Small intestine (tissue), 7 donors: ENCODE measurements around the gene HTATIP2. TPM values are rescaled to one million over a fixed set of nuclear protein-coding genes. Genes with fewer than 3 reads are reported as not detected.

Experiments used
- DNase-seq, 2 donors: peaks; one replicate each; pipeline versions ENCODE4 v3.0.0 to v3.0.0-alpha.2; 2013
- FAIRE-seq: peaks from 2 replicates; lab custom pipeline; 2012; peaks lifted over from hg19 to GRCh38; lab: Jason Lieb, UNC
- H3K27ac ChIP-seq, 3 donors: one replicate each; pipeline ENCODE4 v1.5.1; 2013; ENCODE audit warnings: low read length in 2 of 3, mild to moderate bottlenecking in 2 of 3, control low read depth in 1 of 3, inconsistent platforms in 1 of 3, low read depth in 1 of 3, moderate library complexity in 1 of 3
- H3K27me3 ChIP-seq, 3 donors: one replicate each; pipeline ENCODE4 v1.6.1; 2013; ENCODE audit warnings: low read length in 3 of 3, inconsistent platforms in 1 of 3; ENCODE audit not compliant: control insufficient read depth in 3 of 3, insufficient read depth in 3 of 3
- H3K36me3 ChIP-seq, 3 donors: one replicate each; pipeline ENCODE4 v1.6.1; 2013; ENCODE audit warnings: low read length in 3 of 3, inconsistent platforms in 1 of 3, low read depth in 1 of 3, mild to moderate bottlenecking in 1 of 3, moderate library complexity in 1 of 3; ENCODE audit not compliant: control insufficient read depth in 3 of 3, insufficient read depth in 2 of 3
- H3K4me1 ChIP-seq, 3 donors: one replicate each; pipeline ENCODE4 v1.6.1; 2013; ENCODE audit warnings: low read length in 2 of 3, inconsistent platforms in 1 of 3, low read depth in 1 of 3, mild to moderate bottlenecking in 1 of 3, moderate library complexity in 1 of 3; ENCODE audit not compliant: control insufficient read depth in 3 of 3, insufficient read depth in 2 of 3
- H3K4me3 ChIP-seq, 3 donors: one replicate each; pipeline ENCODE4 v1.5.1; 2013; ENCODE audit warnings: low read length in 3 of 3, control low read depth in 1 of 3, inconsistent platforms in 1 of 3, low read depth in 1 of 3, mild to moderate bottlenecking in 1 of 3, moderate library complexity in 1 of 3
- H3K9me3 ChIP-seq, 2 donors: one replicate each; pipeline ENCODE4 v1.6.1; 2013; ENCODE audit warnings: low read depth in 1 of 2, low read length in 1 of 2; ENCODE audit not compliant: control insufficient read depth in 2 of 2, insufficient read depth in 1 of 2
- WGBS, 3 donors: extraction: QIAGEN DNeasy Blood & Tissue Kit; methylation state at CpG; one replicate each; pipeline ENCODE4 v1.1.7; 2013; 5-methylcytosine and 5-hydroxymethylcytosine counted together
- polyA plus RNA-seq, 4 donors: library from polyadenylated mRNA; stranded (reverse) in 3 of 4; unstranded in 1 of 4; fragments of 200-250 nt in 3 of 4; fragments of 120-200 nt in 1 of 4; gene quantifications; one replicate each; pipeline versions ENCODE4 v1.2.1 to v1.2.3, GENCODE V29; 2013
- donor health status: healthy with polysubstance abuse.
- donor health status: control.
- donor health status: control.
- donor health status: Bipolar disorder and iron deficiency.
- donor health status: healthy.

HTATIP2 gene
- polyA plus RNA-seq, 4 donors: 31.1 to 309 (median 172) TPM

- DNase-seq: no peak
- FAIRE-seq: no peak
- Histone ChIP-seq H3K4me1 (no peaks in the 10 kb centered on the region), H3K9me3 (no peaks in the 10 kb centered on the region), H3K27ac (no peak overlapping the region), H3K36me3 (peaks cover 5 to 10% (median 6%) of the 10 kb centered on the region in 3 donors), H3K27me3 (no peaks in the 10 kb centered on the region), H3K4me3 (no peak overlapping the region)
- 96 to 100% (median 97%) methylated on average over 1 of the region's 1 CpG for WGBS, 3 donors
Observed at GRCh38 chr11:20403059-20403458, 39.5 kb downstream of the HTATIP2 start.

- Histone ChIP-seq H3K9me3 (no peaks in the 10 kb centered on the region), H3K4me3 (no peak overlapping the region), H3K4me1 (no peaks in the 10 kb centered on the region), H3K27ac (no peak overlapping the region), H3K27me3 (no peaks in the 10 kb centered on the region), H3K36me3 (peaks cover 5 to 10% (median 9%) of the 10 kb centered on the region in 3 donors)
- DNase-seq (no peak), FAIRE-seq (no peak)
Observed at GRCh38 chr11:20406484-20406883, 43.0 kb downstream of the HTATIP2 start.

DNA sequence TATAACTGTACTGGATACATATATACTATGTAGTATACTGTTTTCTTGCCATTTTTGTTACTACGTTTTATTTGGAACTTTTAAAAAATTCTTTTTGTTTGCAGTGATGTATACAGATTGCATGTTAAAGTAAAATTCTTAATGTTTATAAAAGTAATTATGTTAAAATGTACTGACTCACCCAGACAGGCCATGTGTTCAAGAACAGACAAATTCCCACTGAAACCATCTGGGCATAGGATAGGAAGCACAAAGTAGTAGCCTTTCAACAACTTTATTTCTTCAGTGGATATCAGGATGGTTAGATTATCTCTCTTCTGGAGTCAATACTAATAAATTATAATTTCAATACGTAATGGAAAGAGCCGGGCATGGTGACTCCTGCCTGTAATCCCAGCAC is 43.8 kb downstream of the HTATIP2 start:
- no peak overlapping the region for H3K27ac ChIP-seq
- FAIRE-seq (no peak), DNase-seq (no peak)
- no peaks in the 10 kb centered on the region for H3K27me3 ChIP-seq
- H3K36me3 ChIP-seq: peaks cover 5 to 10% (median 7%) of the 10 kb centered on the region in 3 donors
- H3K4me3 ChIP-seq: no peak overlapping the region
- H3K9me3 ChIP-seq: no peaks in the 10 kb centered on the region
- 64 to 80% (median 66%) methylated on average over 3 of the region's 3 CpGs for WGBS, 3 donors
- no peaks in the 10 kb centered on the region for H3K4me1 ChIP-seq

- Histone ChIP-seq H3K27ac (no peak overlapping the region), H3K4me3 (no peak overlapping the region), H3K9me3 (no peaks in the 10 kb centered on the region), H3K4me1 (no peaks in the 10 kb centered on the region), H3K36me3 (peaks cover under 1 to 7% (median 4%) of the 10 kb centered on the region in 3 donors), H3K27me3 (no peaks in the 10 kb centered on the region)
- FAIRE-seq (no peak), DNase-seq (no peak)
Observed at GRCh38 chr11:20415432-20415831, 51.9 kb downstream of the HTATIP2 start.

GRCh38 chr11:20417771-20418170 is 54.3 kb downstream of the HTATIP2 start:
- DNase-seq (no peak), FAIRE-seq (no peak)
- Histone ChIP-seq H3K27ac (no peak overlapping the region), H3K9me3 (no peaks in the 10 kb centered on the region), H3K4me3 (no peak overlapping the region), H3K27me3 (no peaks in the 10 kb centered on the region), H3K36me3 (peaks cover 2 to 11% (median 4%) of the 10 kb centered on the region in 3 donors), H3K4me1 (no peaks in the 10 kb centered on the region)
- WGBS, 3 donors: 60 to 70% (median 60%) methylated on average over 2 of the region's 2 CpGs

- Histone ChIP-seq H3K4me3 (no peak overlapping the region), H3K36me3 (peaks cover 0 to 11% (median 2%) of the 10 kb centered on the region in 3 donors), H3K4me1 (no peaks in the 10 kb centered on the region), H3K27ac (no peak overlapping the region), H3K27me3 (no peaks in the 10 kb centered on the region), H3K9me3 (no peaks in the 10 kb centered on the region)
- FAIRE-seq (no peak), DNase-seq (no peak)
- 74 to 98% (median 93%) methylated on average over 2 of the region's 2 CpGs for WGBS, 3 donors
Observed at GRCh38 chr11:20421946-20422345, 58.4 kb downstream of the HTATIP2 start.

GRCh38 chr11:20429216-20429615 is 65.7 kb downstream of the HTATIP2 start:
- no peaks in the 10 kb centered on the region for H3K9me3 ChIP-seq
- H3K36me3 ChIP-seq: peaks cover 0 to 11% (median 7%) of the 10 kb centered on the region in 3 donors
- H3K27ac ChIP-seq: no peak overlapping the region
- no peaks in the 10 kb centered on the region for H3K4me1 ChIP-seq
- FAIRE-seq: no peak
- no peak for DNase-seq
- H3K4me3 ChIP-seq: no peak overlapping the region
- H3K27me3 ChIP-seq: no peaks in the 10 kb centered on the region
- WGBS, 3 donors: 94 to 95% (median 95%) methylated on average over 5 of the region's 5 CpGs

Other genes starting within 250 kb of the HTATIP2 start
- gene DBX1, start 203.2 kb upstream of the HTATIP2 start, polyA plus RNA-seq: not detected
- gene PRMT3, start 24.0 kb downstream of the HTATIP2 start, polyA plus RNA-seq: 10 to 100 TPM in 2 of 4 donors, 1 to 10 TPM in 2; 9.2 to 14.3 (median 10.0) TPM
- gene SLC6A5, start 235.9 kb downstream of the HTATIP2 start, polyA plus RNA-seq: under 1 TPM in 2 of 4 donors, not detected in 2; under 0.01 to 0.03 TPM